ENCODE data around the gene SLC6A15.

- no peak for TF ChIP-seq CTCF (conservative IDR thresholded peaks at IDR 0.05; ENCODE audit: low read depth, low read length)
- no peak for TF ChIP-seq EZH2 (IDR thresholded peaks at IDR 0.05; ENCODE audit: borderline replicate concordance, low read depth, low read length, poor library complexity, severe bottlenecking)
Measured at GRCh38 chr12:84911271-84912197, 1.1 kb downstream of the SLC6A15 start.
